WTC11 (cell line): Measurements from ENCODE around the gene PDS5A. TPM values are rescaled to one million over a fixed set of nuclear protein-coding genes. Genes with fewer than 3 reads are reported as not detected.

Experiments
- ATAC-seq: fragments of 200-7000 bp; cut with Tn5 transposase; 2 replicates; pipeline ENCODE4 v1.10.0; 2021; ENCODE audit warnings: mild to moderate bottlenecking, moderate library complexity
- CTCF ChIA-PET: fragments of 300-600 bp; sonication (Branson Sonifier 250); formaldehyde crosslinking; loops from one replicate; lab custom pipeline; 2021; ENCODE audit warnings: antibody characterized with exemption; lab: Charles Lee
- POLR2A ChIA-PET: fragments of 350-600 bp; sonication (Branson Sonifier 250); formaldehyde crosslinking; loops from one replicate; lab custom pipeline; 2021; ENCODE audit warnings: antibody characterized with exemption; lab: Charles Lee
- DNase-seq: peaks from one replicate; pipeline ENCODE4 v3.0.0; 2021; ENCODE audit warnings: low spot score
- H3K27ac Mint-ChIP-seq: 2 replicates; pipeline ENCODE4 v1.8.0; 2021; ENCODE audit warnings: mixed read lengths
- H3K27me3 Mint-ChIP-seq: 2 replicates; pipeline ENCODE4 v1.8.0; 2021; ENCODE audit warnings: low read depth, mild to moderate bottlenecking, moderate library complexity, mixed read lengths
- H3K36me3 Mint-ChIP-seq: 2 replicates; pipeline ENCODE4 v1.8.0; 2021; ENCODE audit warnings: mixed read lengths
- H3K4me1 Mint-ChIP-seq: 2 replicates; pipeline ENCODE4 v1.8.0; 2022; ENCODE audit warnings: mixed read lengths
- H3K4me3 Mint-ChIP-seq: 2 replicates; pipeline ENCODE4 v1.8.0; 2021; ENCODE audit warnings: mild to moderate bottlenecking, moderate library complexity, mixed read lengths
- H3K9me3 Mint-ChIP-seq: 2 replicates; pipeline ENCODE4 v1.8.0; 2021; ENCODE audit warnings: mixed read lengths
- ELF4 ChIP-seq: sonication (generic); formaldehyde crosslinking; IDR thresholded peaks from 2 replicates; pipeline ENCODE4 v1.8.1; 2022; ENCODE audit warnings: low read depth, mild to moderate bottlenecking, moderate library complexity, missing genetic modification reagents
- FOXP4 ChIP-seq: sonication (generic); formaldehyde crosslinking; IDR thresholded peaks from 2 replicates; pipeline ENCODE4 v1.8.0; 2022; ENCODE audit warnings: mild to moderate bottlenecking, missing genetic modification reagents
- HMGA2 ChIP-seq: fragments of 250-450 bp; sonication (Bioruptor Pico); IDR thresholded peaks from 2 replicates; pipeline ENCODE4 v1.4.0; 2021; ENCODE audit warnings: mild to moderate bottlenecking, moderate library complexity
- JAZF1 ChIP-seq: fragments of 250-450 bp; sonication (Bioruptor Pico); IDR thresholded peaks from 2 replicates; pipeline ENCODE4 v1.9.0; 2021; ENCODE audit warnings: moderate library complexity, mild to moderate bottlenecking, inconsistent platforms
- JUN ChIP-seq: sonication (generic); formaldehyde crosslinking; IDR thresholded peaks from 2 replicates; pipeline ENCODE4 v1.8.0; 2023; ENCODE audit warnings: mild to moderate bottlenecking, missing genetic modification reagents
- NR1H2 ChIP-seq: sonication (generic); formaldehyde crosslinking; IDR thresholded peaks from 2 replicates; pipeline ENCODE4 v1.9.0; 2021; ENCODE audit warnings: mild to moderate bottlenecking, moderate library complexity, missing genetic modification reagents
- PRDM15 ChIP-seq: sonication (generic); formaldehyde crosslinking; IDR thresholded peaks from 2 replicates; pipeline ENCODE4 v1.8.0; 2022; ENCODE audit warnings: missing genetic modification reagents
- RELA ChIP-seq: sonication (generic); formaldehyde crosslinking; IDR thresholded peaks from 2 replicates; pipeline ENCODE4 v1.8.1; 2022; ENCODE audit warnings: missing genetic modification reagents, mild to moderate bottlenecking, borderline replicate concordance
- RORB ChIP-seq: fragments of 250-450 bp; sonication (Bioruptor Pico); IDR thresholded peaks from 2 replicates; pipeline ENCODE4 v1.9.0; 2021; ENCODE audit warnings: mild to moderate bottlenecking
- SMAD3 ChIP-seq: sonication (generic); formaldehyde crosslinking; IDR thresholded peaks from 2 replicates; pipeline ENCODE4 v1.8.0; 2022; ENCODE audit warnings: missing genetic modification reagents, mild to moderate bottlenecking, borderline replicate concordance
- TP53 ChIP-seq: sonication (generic); formaldehyde crosslinking; IDR thresholded peaks from 2 replicates; pipeline ENCODE4 v1.8.1; 2023; ENCODE audit warnings: mild to moderate bottlenecking, missing genetic modification reagents
- USF2 ChIP-seq: sonication (generic); formaldehyde crosslinking; IDR thresholded peaks from 2 replicates; pipeline ENCODE4 v1.8.1; 2023; ENCODE audit warnings: mild to moderate bottlenecking, missing genetic modification reagents, moderate library complexity
- ZBTB21 ChIP-seq: sonication (generic); formaldehyde crosslinking; IDR thresholded peaks from 2 replicates; pipeline ENCODE4 v1.8.1; 2023; ENCODE audit warnings: mild to moderate bottlenecking, missing genetic modification reagents, borderline replicate concordance
- total RNA-seq: library from RNA; stranded (reverse); gene quantifications from 3 replicates; pipeline ENCODE4 v1.2.3, GENCODE V29; 2021
- TF ChIP-seq, protein P1 (sequence below): sonication (generic); formaldehyde crosslinking; IDR thresholded peaks from 2 replicates; pipeline ENCODE4 v1.8.1; 2022; ENCODE audit warnings: mild to moderate bottlenecking, moderate library complexity, missing genetic modification reagents
- TF ChIP-seq, protein P2 (sequence below): sonication (generic); formaldehyde crosslinking; IDR thresholded peaks from 2 replicates; pipeline ENCODE4 v1.8.0; 2023; ENCODE audit warnings: mild to moderate bottlenecking, missing genetic modification reagents
- TF ChIP-seq, protein P3 (sequence below): sonication (generic); formaldehyde crosslinking; IDR thresholded peaks from 2 replicates; pipeline ENCODE4 v1.8.1; 2023; ENCODE audit warnings: mild to moderate bottlenecking, missing genetic modification reagents

PDS5A gene
- total RNA-seq, 1 experiment from 2014 or later: 61.7 TPM

DNA sequence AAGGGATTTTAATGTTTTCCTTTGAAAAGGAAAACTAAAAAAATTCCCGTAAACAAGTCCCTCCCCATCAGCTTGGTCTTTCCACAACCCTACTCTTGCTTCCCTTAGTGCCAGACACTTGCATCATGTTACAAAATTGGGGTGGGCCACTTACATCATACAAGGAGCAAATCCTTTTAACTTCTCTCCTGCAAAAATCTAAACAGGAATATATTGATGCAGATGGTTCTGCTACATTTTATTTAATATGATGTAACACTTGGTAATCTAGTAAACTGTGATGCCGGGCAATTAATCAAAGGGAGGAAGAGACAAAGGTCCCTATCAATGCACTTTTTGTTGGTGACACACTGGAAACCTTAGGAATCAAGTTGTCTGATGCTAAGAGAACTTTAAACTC, 154.5 kb downstream of the PDS5A start (continued):
- TF ChIP-seq SMAD3 (CRISPR knock-in tag) (no peak), HMGA2 (CRISPR knock-in tag) (no peak), FOXP4 (CRISPR knock-in tag) (no peak), NR1H2 (CRISPR knock-in tag) (no peak), JAZF1 (CRISPR knock-in tag) (no peak), TP53 (CRISPR knock-in tag) (no peak), ELF4 (CRISPR knock-in tag) (no peak), JUN (CRISPR knock-in tag) (no peak)
- TF ChIP-seq, protein P1, sequence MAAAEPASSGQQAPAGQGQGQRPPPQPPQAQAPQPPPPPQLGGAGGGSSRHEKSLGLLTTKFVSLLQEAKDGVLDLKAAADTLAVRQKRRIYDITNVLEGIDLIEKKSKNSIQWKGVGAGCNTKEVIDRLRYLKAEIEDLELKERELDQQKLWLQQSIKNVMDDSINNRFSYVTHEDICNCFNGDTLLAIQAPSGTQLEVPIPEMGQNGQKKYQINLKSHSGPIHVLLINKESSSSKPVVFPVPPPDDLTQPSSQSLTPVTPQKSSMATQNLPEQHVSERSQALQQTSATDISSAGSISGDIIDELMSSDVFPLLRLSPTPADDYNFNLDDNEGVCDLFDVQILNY: no peak
- TF ChIP-seq, protein P2, sequence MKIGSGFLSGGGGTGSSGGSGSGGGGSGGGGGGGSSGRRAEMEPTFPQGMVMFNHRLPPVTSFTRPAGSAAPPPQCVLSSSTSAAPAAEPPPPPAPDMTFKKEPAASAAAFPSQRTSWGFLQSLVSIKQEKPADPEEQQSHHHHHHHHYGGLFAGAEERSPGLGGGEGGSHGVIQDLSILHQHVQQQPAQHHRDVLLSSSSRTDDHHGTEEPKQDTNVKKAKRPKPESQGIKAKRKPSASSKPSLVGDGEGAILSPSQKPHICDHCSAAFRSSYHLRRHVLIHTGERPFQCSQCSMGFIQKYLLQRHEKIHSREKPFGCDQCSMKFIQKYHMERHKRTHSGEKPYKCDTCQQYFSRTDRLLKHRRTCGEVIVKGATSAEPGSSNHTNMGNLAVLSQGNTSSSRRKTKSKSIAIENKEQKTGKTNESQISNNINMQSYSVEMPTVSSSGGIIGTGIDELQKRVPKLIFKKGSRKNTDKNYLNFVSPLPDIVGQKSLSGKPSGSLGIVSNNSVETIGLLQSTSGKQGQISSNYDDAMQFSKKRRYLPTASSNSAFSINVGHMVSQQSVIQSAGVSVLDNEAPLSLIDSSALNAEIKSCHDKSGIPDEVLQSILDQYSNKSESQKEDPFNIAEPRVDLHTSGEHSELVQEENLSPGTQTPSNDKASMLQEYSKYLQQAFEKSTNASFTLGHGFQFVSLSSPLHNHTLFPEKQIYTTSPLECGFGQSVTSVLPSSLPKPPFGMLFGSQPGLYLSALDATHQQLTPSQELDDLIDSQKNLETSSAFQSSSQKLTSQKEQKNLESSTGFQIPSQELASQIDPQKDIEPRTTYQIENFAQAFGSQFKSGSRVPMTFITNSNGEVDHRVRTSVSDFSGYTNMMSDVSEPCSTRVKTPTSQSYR: no peak

- POLR2A ChIA-PET: no interaction called here
- no peaks in the 10 kb centered on the region for H3K27me3 Mint-ChIP-seq
- TF ChIP-seq ZBTB21 (CRISPR knock-in tag): no peak
- TF ChIP-seq, protein P2: no peak
- TF ChIP-seq USF2 (CRISPR knock-in tag): no peak
- TF ChIP-seq PRDM15 (CRISPR knock-in tag): no peak
- TF ChIP-seq SMAD3 (CRISPR knock-in tag): no peak
- no peak for TF ChIP-seq RORB (CRISPR knock-in tag)
- TF ChIP-seq, protein P3, sequence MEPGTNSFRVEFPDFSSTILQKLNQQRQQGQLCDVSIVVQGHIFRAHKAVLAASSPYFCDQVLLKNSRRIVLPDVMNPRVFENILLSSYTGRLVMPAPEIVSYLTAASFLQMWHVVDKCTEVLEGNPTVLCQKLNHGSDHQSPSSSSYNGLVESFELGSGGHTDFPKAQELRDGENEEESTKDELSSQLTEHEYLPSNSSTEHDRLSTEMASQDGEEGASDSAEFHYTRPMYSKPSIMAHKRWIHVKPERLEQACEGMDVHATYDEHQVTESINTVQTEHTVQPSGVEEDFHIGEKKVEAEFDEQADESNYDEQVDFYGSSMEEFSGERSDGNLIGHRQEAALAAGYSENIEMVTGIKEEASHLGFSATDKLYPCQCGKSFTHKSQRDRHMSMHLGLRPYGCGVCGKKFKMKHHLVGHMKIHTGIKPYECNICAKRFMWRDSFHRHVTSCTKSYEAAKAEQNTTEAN (CRISPR knock-in tag): no peak
- no peak for TF ChIP-seq RELA
- TF ChIP-seq, all 79 proteins: peak for 0
- Mint-ChIP-seq H3K9me3 (no peaks in the 10 kb centered on the region), H3K27ac (no peak overlapping the region), H3K4me1 (peaks cover 11% of the 10 kb centered on the region), H3K4me3 (no peak overlapping the region), H3K36me3 (peaks cover 13% of the 10 kb centered on the region)
- CTCF ChIA-PET: no interaction called here
- DNase-seq (no peak), ATAC-seq (no peak)
Observed at GRCh38 chr4:39822662-39823061, 155.0 kb downstream of the PDS5A start.
